HepG2 (cell line): ENCODE measurements around the gene MAP2K6. TPM values are rescaled to one million over a fixed set of nuclear protein-coding genes. Genes with fewer than 3 reads are reported as not detected.

Experiments used
- ASH2L ChIP-seq: fragments of 300-600, 200-600 bp; sonication (generic); IDR thresholded peaks from 2 replicates; pipeline ENCODE4 v1.7.0; 2017; ENCODE audit warnings: low read depth, mild to moderate bottlenecking, moderate library complexity, mixed read lengths, low read length; ENCODE audit not compliant: insufficient read length
- CBX2 ChIP-seq, 2 experiments: fragments of 200-600 bp in 1 of 2; sonication (generic); formaldehyde crosslinking in 1 of 2; IDR thresholded peaks; 2 replicates each; pipeline versions ENCODE4 v1.7.0 to v1.8.1; 2018 to 2022; ENCODE audit warnings: low read depth in 2 of 2, low read length in 1 of 2, mild to moderate bottlenecking in 1 of 2, missing genetic modification reagents in 1 of 2
- ETV5 ChIP-seq: IDR thresholded peaks from 2 replicates; pipeline ENCODE4 v1.6.1; 2018; ENCODE audit warnings: missing biosample characterization, missing genetic modification reagents, inconsistent platforms, borderline replicate concordance
- JUN ChIP-seq: sonication (generic); formaldehyde crosslinking; IDR thresholded peaks from 2 replicates; pipeline ENCODE4 v1.4.0; 2020; ENCODE audit warnings: mild to moderate bottlenecking, missing genetic modification reagents
- KLF13 ChIP-seq: sonication (generic); formaldehyde crosslinking; IDR thresholded peaks from 2 replicates; pipeline ENCODE4 v1.4.0; 2020; ENCODE audit warnings: mild to moderate bottlenecking, missing genetic modification reagents
- KLF6 ChIP-seq: IDR thresholded peaks from 2 replicates; pipeline ENCODE4 v1.8.0; 2016; ENCODE audit warnings: missing biosample characterization, missing genetic modification reagents
- MED8 ChIP-seq: sonication (generic); formaldehyde crosslinking; IDR thresholded peaks from 2 replicates; pipeline ENCODE4 v1.8.1; 2023; ENCODE audit warnings: mild to moderate bottlenecking, missing genetic modification reagents; ENCODE audit not compliant: insufficient replicate concordance
- MIXL1 ChIP-seq: IDR thresholded peaks from 2 replicates; pipeline ENCODE4 v1.6.1; 2016
- NFE2 ChIP-seq: sonication (generic); formaldehyde crosslinking; IDR thresholded peaks from 2 replicates; pipeline ENCODE4 v1.4.0; 2020; ENCODE audit warnings: missing genetic modification reagents
- POLR2G ChIP-seq: fragments of 200-400 bp; formaldehyde crosslinking; IDR thresholded peaks from 2 replicates; pipeline ENCODE4 v1.6.1; 2018; ENCODE audit warnings: mild to moderate bottlenecking, low read depth, low read length, moderate library complexity
- TOPORS ChIP-seq: sonication (generic); formaldehyde crosslinking; IDR thresholded peaks from 2 replicates; pipeline ENCODE4 v1.8.0; 2023; ENCODE audit warnings: mild to moderate bottlenecking, missing genetic modification reagents
- U2AF1 ChIP-seq: fragments of 200-400 bp; formaldehyde crosslinking; optimal IDR thresholded peaks from 2 replicates; pipeline ENCODE3; 2017; ENCODE audit warnings: mild to moderate bottlenecking, low read depth, low read length
- ZKSCAN8 ChIP-seq: IDR thresholded peaks from 2 replicates; pipeline ENCODE4 v1.6.1; 2016; ENCODE audit warnings: borderline replicate concordance, missing genetic modification reagents, missing compliant biosample characterization
- ZNF451 ChIP-seq: sonication (generic); formaldehyde crosslinking; IDR thresholded peaks from 2 replicates; pipeline ENCODE4 v1.5.0; 2020; ENCODE audit warnings: mild to moderate bottlenecking, missing genetic modification reagents
- ZNF614 ChIP-seq: IDR thresholded peaks from 2 replicates; pipeline ENCODE4 v1.6.1; 2018; ENCODE audit warnings: missing biosample characterization, missing genetic modification reagents, inconsistent platforms, borderline replicate concordance
- ZNF816 ChIP-seq: sonication (generic); formaldehyde crosslinking; IDR thresholded peaks from 2 replicates; pipeline ENCODE4 v1.8.0; 2022; ENCODE audit warnings: missing genetic modification reagents, mild to moderate bottlenecking, borderline replicate concordance
- ZSCAN21 ChIP-seq: sonication (generic); formaldehyde crosslinking; IDR thresholded peaks from 2 replicates; pipeline ENCODE4 v1.8.0; 2022; ENCODE audit warnings: mild to moderate bottlenecking, missing genetic modification reagents, moderate library complexity, borderline replicate concordance
- ZSCAN9 ChIP-seq: IDR thresholded peaks from 2 replicates; pipeline ENCODE4 v1.6.1; 2016; ENCODE audit warnings: borderline replicate concordance
- polyA plus RNA-seq, 8 experiments: library from polyadenylated mRNA; depleted of rRNA in 3 of 8; stranded (reverse) in 7 of 8; unstranded in 1 of 8; fragments of >200 nt; fragmentation: Illumina TruSeq in 4 of 8; extraction: Trizol in 4 of 8; gene quantifications; 2 replicates each; pipeline versions ENCODE4 v1.2.1 to v1.2.3, GENCODE V29; 2011 to 2016; ENCODE audit warnings: low read depth in 4 of 8, missing spikeins in 1 of 8, mixed read lengths in 1 of 8; ENCODE audit not compliant: insufficient read depth in 1 of 8
- total RNA-seq, 5 experiments: library from RNA; depleted of rRNA; stranded (reverse); fragments of >200 nt; fragmentation: Illumina TruSeq; extraction: Trizol; gene quantifications; 2 replicates each; pipeline ENCODE4 v1.2.3, GENCODE V29; 2016; ENCODE audit warnings: low read depth in 1 of 5
- TF ChIP-seq, protein P1 (sequence below): sonication (generic); formaldehyde crosslinking; IDR thresholded peaks from 2 replicates; pipeline ENCODE4 v1.4.0; 2020; ENCODE audit warnings: missing genetic modification reagents, borderline replicate concordance
- TF ChIP-seq, protein P2 (sequence below): IDR thresholded peaks from 2 replicates; pipeline ENCODE4 v1.6.1; 2016
- TF ChIP-seq, protein P3 (sequence below): sonication (generic); formaldehyde crosslinking; IDR thresholded peaks from 2 replicates; pipeline ENCODE4 v1.9.0; 2021; ENCODE audit warnings: missing genetic modification reagents, borderline replicate concordance
- TF ChIP-seq, protein P4 (sequence below): IDR thresholded peaks from 2 replicates; pipeline ENCODE4 v1.6.1; 2018; ENCODE audit warnings: missing genetic modification reagents

MAP2K6 gene
- total and polyA plus RNA-seq, 2 of the 13 experiments (the other 11 are each of a cell fraction or from before 2014, with no cell fraction given): 5.1 to 33.6 TPM

DNA sequence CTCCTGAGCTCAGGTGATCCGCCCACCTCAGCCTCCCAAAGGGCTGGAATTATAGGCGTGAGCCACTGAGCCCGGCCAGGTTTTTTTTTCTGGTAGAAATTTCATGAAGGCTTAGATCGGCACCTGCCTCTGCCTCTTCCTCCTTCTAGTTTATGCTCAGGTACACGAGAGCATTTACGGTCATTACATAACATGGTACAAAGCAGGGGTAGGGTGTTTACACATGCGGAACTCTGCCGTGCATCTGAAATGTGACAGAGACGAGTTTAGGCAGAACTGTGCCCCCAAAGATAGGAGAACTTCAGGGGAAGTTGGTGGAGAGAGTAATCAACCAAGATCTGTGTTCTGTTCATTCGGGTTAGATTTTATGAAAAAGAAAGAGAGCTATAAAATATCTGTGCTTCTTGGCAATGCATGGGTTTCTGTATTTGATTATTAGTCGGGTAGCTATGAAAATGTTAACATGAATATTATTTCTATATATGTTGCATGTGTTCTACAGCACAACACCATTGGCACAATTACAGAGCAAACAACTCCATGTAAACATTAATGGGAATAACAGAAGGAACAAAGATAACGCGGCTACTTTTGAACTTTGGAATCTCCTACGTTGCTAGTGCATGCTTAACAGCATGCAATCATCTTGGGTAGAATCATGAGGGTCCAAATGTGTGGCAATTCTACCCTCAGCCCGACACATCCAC lies 23.5 kb upstream of the MAP2K6 start (continued):
- TF ChIP-seq, protein P1, sequence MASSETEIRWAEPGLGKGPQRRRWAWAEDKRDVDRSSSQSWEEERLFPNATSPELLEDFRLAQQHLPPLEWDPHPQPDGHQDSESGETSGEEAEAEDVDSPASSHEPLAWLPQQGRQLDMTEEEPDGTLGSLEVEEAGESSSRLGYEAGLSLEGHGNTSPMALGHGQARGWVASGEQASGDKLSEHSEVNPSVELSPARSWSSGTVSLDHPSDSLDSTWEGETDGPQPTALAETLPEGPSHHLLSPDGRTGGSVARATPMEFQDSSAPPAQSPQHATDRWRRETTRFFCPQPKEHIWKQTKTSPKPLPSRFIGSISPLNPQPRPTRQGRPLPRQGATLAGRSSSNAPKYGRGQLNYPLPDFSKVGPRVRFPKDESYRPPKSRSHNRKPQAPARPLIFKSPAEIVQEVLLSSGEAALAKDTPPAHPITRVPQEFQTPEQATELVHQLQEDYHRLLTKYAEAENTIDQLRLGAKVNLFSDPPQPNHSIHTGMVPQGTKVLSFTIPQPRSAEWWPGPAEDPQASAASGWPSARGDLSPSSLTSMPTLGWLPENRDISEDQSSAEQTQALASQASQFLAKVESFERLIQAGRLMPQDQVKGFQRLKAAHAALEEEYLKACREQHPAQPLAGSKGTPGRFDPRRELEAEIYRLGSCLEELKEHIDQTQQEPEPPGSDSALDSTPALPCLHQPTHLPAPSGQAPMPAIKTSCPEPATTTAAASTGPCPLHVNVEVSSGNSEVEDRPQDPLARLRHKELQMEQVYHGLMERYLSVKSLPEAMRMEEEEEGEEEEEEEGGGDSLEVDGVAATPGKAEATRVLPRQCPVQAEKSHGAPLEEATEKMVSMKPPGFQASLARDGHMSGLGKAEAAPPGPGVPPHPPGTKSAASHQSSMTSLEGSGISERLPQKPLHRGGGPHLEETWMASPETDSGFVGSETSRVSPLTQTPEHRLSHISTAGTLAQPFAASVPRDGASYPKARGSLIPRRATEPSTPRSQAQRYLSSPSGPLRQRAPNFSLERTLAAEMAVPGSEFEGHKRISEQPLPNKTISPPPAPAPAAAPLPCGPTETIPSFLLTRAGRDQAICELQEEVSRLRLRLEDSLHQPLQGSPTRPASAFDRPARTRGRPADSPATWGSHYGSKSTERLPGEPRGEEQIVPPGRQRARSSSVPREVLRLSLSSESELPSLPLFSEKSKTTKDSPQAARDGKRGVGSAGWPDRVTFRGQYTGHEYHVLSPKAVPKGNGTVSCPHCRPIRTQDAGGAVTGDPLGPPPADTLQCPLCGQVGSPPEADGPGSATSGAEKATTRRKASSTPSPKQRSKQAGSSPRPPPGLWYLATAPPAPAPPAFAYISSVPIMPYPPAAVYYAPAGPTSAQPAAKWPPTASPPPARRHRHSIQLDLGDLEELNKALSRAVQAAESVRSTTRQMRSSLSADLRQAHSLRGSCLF (CRISPR knock-in tag): no peak
- TF ChIP-seq KLF13: no peak
- peak; percentile 89 for TF ChIP-seq ZNF614 (CRISPR knock-in tag)
- no peak for TF ChIP-seq TOPORS (CRISPR knock-in tag)
- TF ChIP-seq ASH2L: no peak
- no peak for TF ChIP-seq CBX2 (IDR thresholded peaks at IDR 0.05; ENCODE audit: low read depth, low read length)
- no peak for TF ChIP-seq CBX2 (CRISPR knock-in tag; IDR thresholded peaks at IDR 0.05; ENCODE audit: low read depth)
- TF ChIP-seq, protein P2, sequence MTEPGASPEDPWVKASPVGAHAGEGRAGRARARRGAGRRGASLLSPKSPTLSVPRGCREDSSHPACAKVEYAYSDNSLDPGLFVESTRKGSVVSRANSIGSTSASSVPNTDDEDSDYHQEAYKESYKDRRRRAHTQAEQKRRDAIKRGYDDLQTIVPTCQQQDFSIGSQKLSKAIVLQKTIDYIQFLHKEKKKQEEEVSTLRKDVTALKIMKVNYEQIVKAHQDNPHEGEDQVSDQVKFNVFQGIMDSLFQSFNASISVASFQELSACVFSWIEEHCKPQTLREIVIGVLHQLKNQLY (CRISPR knock-in tag): peak; percentile 35; the same call in 1 of the 2 replicates
- TF ChIP-seq, protein P3, sequence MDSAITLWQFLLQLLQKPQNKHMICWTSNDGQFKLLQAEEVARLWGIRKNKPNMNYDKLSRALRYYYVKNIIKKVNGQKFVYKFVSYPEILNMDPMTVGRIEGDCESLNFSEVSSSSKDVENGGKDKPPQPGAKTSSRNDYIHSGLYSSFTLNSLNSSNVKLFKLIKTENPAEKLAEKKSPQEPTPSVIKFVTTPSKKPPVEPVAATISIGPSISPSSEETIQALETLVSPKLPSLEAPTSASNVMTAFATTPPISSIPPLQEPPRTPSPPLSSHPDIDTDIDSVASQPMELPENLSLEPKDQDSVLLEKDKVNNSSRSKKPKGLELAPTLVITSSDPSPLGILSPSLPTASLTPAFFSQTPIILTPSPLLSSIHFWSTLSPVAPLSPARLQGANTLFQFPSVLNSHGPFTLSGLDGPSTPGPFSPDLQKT (CRISPR knock-in tag): no peak
- TF ChIP-seq ZNF816 (CRISPR knock-in tag): peak; percentile 58; the same call in 1 of the 2 replicates
- TF ChIP-seq NFE2 (CRISPR knock-in tag): no peak
- no peak for TF ChIP-seq U2AF1
- TF ChIP-seq ZSCAN9 (CRISPR knock-in tag): no peak; the same call in 1 of the 2 replicates
- TF ChIP-seq ZSCAN21 (CRISPR knock-in tag): no peak
- no peak for TF ChIP-seq KLF6
- no peak for TF ChIP-seq POLR2G
- TF ChIP-seq JUN (CRISPR knock-in tag): no peak
- no peak for TF ChIP-seq MED8 (CRISPR knock-in tag)
- TF ChIP-seq ZNF451 (CRISPR knock-in tag): no peak
- TF ChIP-seq ZKSCAN8 (CRISPR knock-in tag): no peak
- TF ChIP-seq, protein P4, sequence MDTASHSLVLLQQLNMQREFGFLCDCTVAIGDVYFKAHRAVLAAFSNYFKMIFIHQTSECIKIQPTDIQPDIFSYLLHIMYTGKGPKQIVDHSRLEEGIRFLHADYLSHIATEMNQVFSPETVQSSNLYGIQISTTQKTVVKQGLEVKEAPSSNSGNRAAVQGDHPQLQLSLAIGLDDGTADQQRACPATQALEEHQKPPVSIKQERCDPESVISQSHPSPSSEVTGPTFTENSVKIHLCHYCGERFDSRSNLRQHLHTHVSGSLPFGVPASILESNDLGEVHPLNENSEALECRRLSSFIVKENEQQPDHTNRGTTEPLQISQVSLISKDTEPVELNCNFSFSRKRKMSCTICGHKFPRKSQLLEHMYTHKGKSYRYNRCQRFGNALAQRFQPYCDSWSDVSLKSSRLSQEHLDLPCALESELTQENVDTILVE (CRISPR knock-in tag): no peak
- no peak for TF ChIP-seq ETV5
- peak; percentile 17; the same call in 1 of the 2 replicates for TF ChIP-seq MIXL1 (CRISPR knock-in tag)
